ENCODE results near the gene NLGN3.

- no peak for TF ChIP-seq CTCF (IDR thresholded peaks at IDR 0.05; ENCODE audit: control extremely low read depth in 1 of 3, insufficient read depth in 1 of 3, low read depth in 1 of 3, low read length in 3 of 3)
- TF ChIP-seq EP300 (IDR thresholded peaks at IDR 0.05; ENCODE audit: borderline replicate concordance in 1 of 2, low read depth in 2 of 2, low read length in 2 of 2), result no peak
- no peak for TF ChIP-seq JUN (IDR thresholded peaks at IDR 0.05; ENCODE audit: low read depth, low read length)
Observed at GRCh38 chrX:71214152-71214551, 69.5 kb downstream of the NLGN3 start.
